Measurements from ENCODE around the gene LRRC59.

- no peak for TF ChIP-seq CTCF (IDR thresholded peaks at IDR 0.05)
- no peak for TF ChIP-seq POLR2A (IDR thresholded peaks at IDR 0.05)
Measured at GRCh38 chr17:50338645-50339044, 58.7 kb downstream of the LRRC59 start.
